HUES64 (cell line): ENCODE results near the gene ARHGAP6.

Experiments
- H3K27ac ChIP-seq: 2 replicates; pipeline ENCODE4 v1.7.0; 2013; ENCODE audit warnings: low read depth, low read length, inconsistent platforms
- H3K27me3 ChIP-seq: 2 replicates; pipeline ENCODE4 v1.6.1; 2013; ENCODE audit warnings: mild to moderate bottlenecking, low read length; ENCODE audit not compliant: insufficient read depth
- H3K36me3 ChIP-seq: 2 replicates; pipeline ENCODE4 v1.6.1; 2013; ENCODE audit warnings: mild to moderate bottlenecking, low read length; ENCODE audit not compliant: insufficient read depth
- H3K4me1 ChIP-seq: 2 replicates; pipeline ENCODE4 v1.6.1; 2013; ENCODE audit warnings: mild to moderate bottlenecking, low read length, moderate library complexity; ENCODE audit not compliant: insufficient read depth
- H3K4me3 ChIP-seq: 2 replicates; pipeline ENCODE4 v1.5.1; 2013; ENCODE audit warnings: mild to moderate bottlenecking, low read length, moderate library complexity
- H3K9ac ChIP-seq: 2 replicates; pipeline ENCODE4 v1.6.1; 2013; ENCODE audit warnings: mild to moderate bottlenecking, low read depth, low read length
- H3K9me3 ChIP-seq: 2 replicates; pipeline ENCODE4 v1.6.1; 2013; ENCODE audit warnings: low read depth, low read length; ENCODE audit not compliant: insufficient read depth
- whole genome bisulfite sequencing: fragments of 150-250, 120-280 bp; methylation state at CpG from one replicate; pipeline ENCODE4 v1.1.7; 2013; ENCODE audit warnings: missing lambda C conversion rate; 5-methylcytosine and 5-hydroxymethylcytosine counted together

The ARHGAP6 gene

DNA sequence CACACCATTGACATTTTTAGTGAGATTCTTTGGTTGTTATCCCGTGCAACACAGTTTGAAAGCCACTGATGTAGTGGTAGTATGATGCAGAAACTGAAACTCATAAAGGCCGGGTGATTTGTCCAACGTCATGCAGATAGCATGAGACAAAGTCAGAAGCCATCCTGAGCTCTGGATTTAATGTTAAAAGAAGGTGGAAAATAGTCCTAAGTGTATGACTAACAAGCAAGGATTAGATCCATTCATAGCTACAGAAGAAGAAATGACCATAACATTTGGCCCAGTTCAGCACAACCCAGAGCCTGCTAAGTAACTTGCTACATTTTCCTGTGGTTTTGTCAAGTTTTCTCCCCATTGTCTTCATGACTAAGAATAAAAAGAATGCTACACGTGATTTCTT is 230.2 kb downstream of the ARHGAP6 start:
- no peak overlapping the region for H3K9ac ChIP-seq
- no peaks in the 10 kb centered on the region for H3K27me3 ChIP-seq
- peaks cover 8% of the 10 kb centered on the region; the same call in 1 of the 2 replicates for H3K4me1 ChIP-seq
- no peak overlapping the region for H3K4me3 ChIP-seq
- H3K36me3 ChIP-seq: no peaks in the 10 kb centered on the region
- no peak overlapping the region for H3K27ac ChIP-seq
- H3K9me3 ChIP-seq: no peaks in the 10 kb centered on the region
- 91% methylated on average over 4 of the region's 4 CpGs for WGBS

DNA sequence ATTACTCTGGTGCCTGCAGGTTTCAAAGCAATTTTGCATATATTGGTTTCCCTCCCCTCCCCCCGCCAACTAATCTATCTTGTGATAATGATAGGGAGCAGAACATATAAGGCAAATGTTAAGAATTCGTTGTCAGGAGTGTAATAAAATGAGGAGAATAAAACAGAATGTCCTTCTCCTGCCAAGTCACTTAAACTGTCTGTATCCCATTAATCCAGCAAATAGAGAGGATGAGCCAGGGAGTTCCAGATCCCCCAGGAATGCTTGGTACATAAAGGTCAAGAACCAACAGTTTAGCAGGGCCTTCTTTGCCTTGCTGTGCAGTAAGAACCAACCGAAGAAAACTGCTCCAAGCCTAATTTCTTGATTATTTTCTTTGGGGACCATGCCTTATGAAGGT is 231.1 kb downstream of the ARHGAP6 start:
- Histone ChIP-seq H3K4me1 (peaks cover 8% of the 10 kb centered on the region; the same call in 1 of the 2 replicates), H3K27ac (no peak overlapping the region), H3K27me3 (peaks cover 3% of the 10 kb centered on the region; the same call in 1 of the 2 replicates), H3K9ac (no peak overlapping the region), H3K4me3 (no peak overlapping the region), H3K9me3 (no peaks in the 10 kb centered on the region), H3K36me3 (no peaks in the 10 kb centered on the region)
- 100% methylated on average over 1 of the region's 3 CpGs for WGBS

DNA sequence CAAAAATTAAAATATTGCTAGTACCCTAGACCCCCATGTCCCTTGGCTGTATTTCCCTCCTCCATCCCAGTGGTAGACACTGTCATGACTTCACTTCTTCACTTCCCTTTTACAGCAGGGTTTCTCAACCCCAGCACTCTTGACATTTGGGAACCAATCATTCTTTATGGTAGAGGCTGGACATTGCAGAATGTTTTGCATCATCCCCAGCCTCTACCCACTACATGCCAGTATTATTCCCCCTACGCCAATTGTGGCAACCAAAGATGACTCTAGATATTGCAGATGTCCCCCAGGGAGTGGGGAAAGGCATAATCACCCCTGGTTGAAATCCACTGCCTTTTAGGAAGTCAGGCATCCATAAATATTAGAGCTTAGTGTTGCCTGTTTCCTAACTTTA is 233.9 kb downstream of the ARHGAP6 start:
- no peak overlapping the region for H3K9ac ChIP-seq
- peaks cover 27% of the 10 kb centered on the region for H3K27me3 ChIP-seq
- no peaks in the 10 kb centered on the region for H3K9me3 ChIP-seq
- WGBS: no CpG with 5 or more reads among the region's 1 CpG
- no peak overlapping the region for H3K4me3 ChIP-seq
- H3K36me3 ChIP-seq: no peaks in the 10 kb centered on the region
- H3K27ac ChIP-seq: no peak overlapping the region
- H3K4me1 ChIP-seq: no peaks in the 10 kb centered on the region

DNA sequence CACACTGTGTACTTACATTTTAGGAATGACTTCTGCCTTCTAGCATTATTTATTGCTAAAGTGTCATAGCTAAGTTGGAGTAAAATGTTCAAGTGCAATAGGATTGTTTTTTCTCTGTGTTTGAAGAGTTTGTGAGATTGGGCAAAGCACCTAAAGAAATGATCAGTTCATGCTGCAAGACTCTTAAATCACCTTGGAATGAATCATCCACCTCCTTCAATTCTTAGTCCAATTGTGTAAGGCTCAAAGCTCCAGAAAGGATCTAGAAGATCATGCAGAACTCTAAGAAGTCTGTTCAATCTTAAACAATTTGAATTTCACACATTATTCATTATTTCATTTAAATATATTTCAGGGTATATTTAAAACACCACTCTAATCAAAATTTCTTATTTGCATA is 235.4 kb downstream of the ARHGAP6 start:
- Histone ChIP-seq H3K27me3 (peaks cover 38% of the 10 kb centered on the region), H3K27ac (no peak overlapping the region), H3K4me1 (no peaks in the 10 kb centered on the region), H3K9ac (no peak overlapping the region), H3K4me3 (no peak overlapping the region), H3K36me3 (no peaks in the 10 kb centered on the region), H3K9me3 (no peaks in the 10 kb centered on the region)

DNA sequence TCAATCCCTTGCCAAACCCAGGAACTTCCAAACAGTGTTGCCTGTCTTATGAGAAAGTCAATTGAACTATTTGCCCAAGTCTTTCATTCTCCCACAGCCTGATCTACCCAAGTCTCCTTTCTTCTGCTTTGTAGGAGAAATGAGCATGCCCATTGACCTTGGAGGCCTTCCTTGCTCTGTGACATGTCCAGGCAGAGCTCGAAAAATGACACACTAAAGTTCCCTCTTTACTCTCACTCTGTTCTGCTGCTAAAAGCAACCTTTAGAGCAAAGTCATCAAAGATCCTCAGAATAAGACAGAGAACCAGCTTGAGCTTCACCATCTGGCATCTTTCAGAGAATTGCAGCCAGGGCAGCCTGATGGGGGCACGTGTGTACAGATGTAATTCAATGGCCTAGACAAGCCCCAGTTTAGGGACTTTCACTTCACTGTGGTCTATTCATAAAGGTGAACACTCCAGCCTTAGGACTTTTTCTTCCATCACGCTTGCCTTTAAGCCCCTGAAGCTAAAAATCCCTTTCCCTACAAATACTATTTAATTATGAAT is 236.1 kb downstream of the ARHGAP6 start:
- H3K27me3 ChIP-seq: peaks cover 38% of the 10 kb centered on the region
- H3K4me3 ChIP-seq: no peak overlapping the region
- no peaks in the 10 kb centered on the region for H3K9me3 ChIP-seq
- 86% methylated on average over 2 of the region's 3 CpGs for WGBS
- no peak overlapping the region for H3K27ac ChIP-seq
- H3K9ac ChIP-seq: no peak overlapping the region
- no peaks in the 10 kb centered on the region for H3K4me1 ChIP-seq
- H3K36me3 ChIP-seq: no peaks in the 10 kb centered on the region

DNA sequence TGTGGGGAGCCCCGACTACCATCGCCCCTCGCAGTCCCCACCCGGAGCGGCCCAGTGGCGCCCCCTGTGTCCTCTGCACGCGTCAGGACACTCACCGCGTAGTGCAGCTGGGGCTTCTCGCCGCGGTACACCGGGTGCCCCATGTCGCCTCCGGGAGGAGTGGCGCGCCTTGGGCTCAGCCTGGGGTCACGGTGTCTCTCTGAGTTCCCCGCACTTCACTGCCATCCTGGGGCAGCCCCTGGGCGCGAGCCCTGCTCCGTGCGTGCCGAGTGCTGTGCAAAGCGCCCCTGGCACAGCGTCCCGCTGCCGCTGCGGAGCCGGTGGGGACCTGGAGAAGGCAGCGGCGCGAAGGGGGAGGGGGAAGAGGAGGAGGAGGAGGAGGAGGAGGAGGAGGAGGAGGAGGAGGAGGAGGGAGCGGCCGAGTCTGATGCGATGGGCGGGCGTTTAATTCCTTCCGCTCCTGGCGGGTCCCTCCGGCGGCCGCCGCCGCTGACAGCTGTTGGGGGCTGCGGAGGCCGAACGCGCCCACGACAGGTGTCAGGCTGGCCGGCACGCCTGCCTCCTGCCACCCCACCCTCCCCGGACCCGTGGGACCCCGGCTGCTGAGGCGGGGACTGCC is 238.2 kb downstream of the ARHGAP6 start:
- 1% methylated on average over 44 of the region's 57 CpGs for WGBS
- Histone ChIP-seq H3K27ac (no peak overlapping the region), H3K9me3 (no peaks in the 10 kb centered on the region), H3K4me3 (peak overlapping the region; percentile 61), H3K4me1 (no peaks in the 10 kb centered on the region), H3K27me3 (peaks cover 38% of the 10 kb centered on the region), H3K36me3 (no peaks in the 10 kb centered on the region), H3K9ac (no peak overlapping the region)

DNA sequence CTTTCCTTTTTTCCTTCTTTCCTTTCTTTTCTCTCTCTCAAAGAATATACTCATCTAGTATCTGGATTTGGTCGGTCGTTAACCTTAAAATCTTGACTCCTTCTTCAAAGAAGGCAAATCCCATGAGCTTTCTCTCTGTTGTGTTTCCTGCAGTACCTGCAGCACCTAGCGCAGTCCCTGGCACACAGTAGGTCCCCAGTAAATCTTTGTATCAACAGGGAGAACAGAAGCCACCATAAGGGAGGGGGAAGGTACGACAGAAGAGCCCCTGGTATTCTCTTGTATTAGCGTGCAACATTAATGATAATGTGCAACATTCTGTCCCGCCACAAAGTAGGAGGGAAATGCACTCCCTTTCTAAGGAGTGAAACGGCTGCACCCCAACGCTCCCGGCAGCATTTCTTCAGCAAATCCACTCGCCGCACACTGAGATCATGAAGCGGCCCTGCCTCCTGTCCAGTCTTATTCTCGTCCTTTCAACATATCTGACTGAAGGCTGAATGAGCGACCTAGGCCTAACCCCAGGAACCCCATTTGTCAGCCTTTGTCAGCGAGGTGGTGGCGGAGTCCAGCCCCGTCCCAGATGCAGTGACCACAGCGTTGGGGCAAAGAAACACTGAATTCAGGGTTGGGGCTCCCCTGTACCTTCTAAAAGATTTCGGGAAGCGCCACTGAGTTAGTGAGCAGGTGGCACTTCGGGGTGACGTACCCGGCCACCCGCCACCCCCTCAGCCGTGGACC is 238.8 kb downstream of the ARHGAP6 start:
- Histone ChIP-seq H3K27ac (no peak overlapping the region), H3K4me1 (no peaks in the 10 kb centered on the region), H3K9me3 (no peaks in the 10 kb centered on the region), H3K4me3 (peak overlapping the region; percentile 61), H3K36me3 (no peaks in the 10 kb centered on the region), H3K27me3 (peaks cover 38% of the 10 kb centered on the region), H3K9ac (no peak overlapping the region)
- 46% methylated on average over 25 of the region's 25 CpGs for WGBS

DNA sequence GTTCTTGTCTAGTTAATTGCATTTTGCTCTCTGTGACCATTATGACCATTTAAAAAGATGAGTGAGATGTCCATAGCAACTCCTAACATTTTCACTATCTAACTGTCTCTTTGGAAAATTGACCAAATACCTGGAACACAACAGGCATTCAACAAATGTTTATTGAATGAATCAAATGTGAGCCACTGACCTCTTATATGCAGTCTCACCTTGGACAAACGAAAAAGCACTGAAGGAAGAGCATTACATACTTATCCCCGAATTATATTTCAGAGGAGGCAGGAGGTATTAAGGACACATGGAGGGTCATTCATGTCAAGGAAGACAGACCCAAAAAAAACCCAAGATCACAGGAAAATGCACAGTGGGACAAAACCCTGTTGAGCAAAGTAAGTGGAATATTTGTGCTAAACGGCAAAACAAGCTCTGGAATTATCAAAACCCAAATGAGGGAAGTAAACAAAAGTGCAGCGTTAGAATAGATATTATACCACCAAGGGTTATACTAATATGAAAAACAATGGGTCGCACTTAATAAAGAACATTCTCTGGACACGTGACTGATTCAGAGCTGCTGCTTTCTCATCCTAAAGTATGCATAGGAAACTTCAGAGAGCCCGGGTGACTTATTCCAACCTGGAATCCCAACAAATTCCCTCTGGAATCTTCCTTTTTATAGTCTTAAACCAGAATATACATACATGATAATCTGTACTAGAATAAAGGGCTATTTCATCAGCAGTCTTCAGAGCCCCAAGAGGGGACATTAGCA is 240.6 kb downstream of the ARHGAP6 start:
- H3K27ac ChIP-seq: no peak overlapping the region
- no peaks in the 10 kb centered on the region for H3K4me1 ChIP-seq
- H3K4me3 ChIP-seq: no peak overlapping the region
- H3K9me3 ChIP-seq: no peaks in the 10 kb centered on the region
- peaks cover 38% of the 10 kb centered on the region for H3K27me3 ChIP-seq
- H3K9ac ChIP-seq: no peak overlapping the region
- 88% methylated on average over 6 of the region's 7 CpGs for WGBS
- no peaks in the 10 kb centered on the region for H3K36me3 ChIP-seq

DNA sequence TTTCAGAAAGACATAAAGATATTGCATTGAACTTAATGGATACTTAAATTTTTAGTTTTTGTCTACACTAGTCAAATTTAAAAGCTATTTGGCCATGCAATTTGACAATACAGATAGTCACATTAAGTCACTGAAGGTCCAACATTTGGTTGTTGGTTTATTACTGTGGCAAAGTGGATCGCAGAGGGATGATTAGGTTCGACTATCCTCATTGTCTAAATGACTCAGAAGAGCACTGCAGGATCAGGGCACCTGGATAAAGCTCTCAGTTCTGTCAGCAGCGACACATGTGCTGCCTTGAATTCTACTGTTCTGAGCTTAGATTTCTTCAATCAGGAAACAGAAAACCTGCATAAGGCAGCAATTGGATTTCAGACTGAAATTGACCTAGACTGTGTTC is 241.8 kb downstream of the ARHGAP6 start:
- Histone ChIP-seq H3K4me3 (no peak overlapping the region), H3K4me1 (no peaks in the 10 kb centered on the region), H3K9me3 (no peaks in the 10 kb centered on the region), H3K9ac (no peak overlapping the region), H3K27ac (no peak overlapping the region), H3K27me3 (peaks cover 31% of the 10 kb centered on the region), H3K36me3 (no peaks in the 10 kb centered on the region)
- 91% methylated on average over 3 of the region's 3 CpGs for WGBS

DNA sequence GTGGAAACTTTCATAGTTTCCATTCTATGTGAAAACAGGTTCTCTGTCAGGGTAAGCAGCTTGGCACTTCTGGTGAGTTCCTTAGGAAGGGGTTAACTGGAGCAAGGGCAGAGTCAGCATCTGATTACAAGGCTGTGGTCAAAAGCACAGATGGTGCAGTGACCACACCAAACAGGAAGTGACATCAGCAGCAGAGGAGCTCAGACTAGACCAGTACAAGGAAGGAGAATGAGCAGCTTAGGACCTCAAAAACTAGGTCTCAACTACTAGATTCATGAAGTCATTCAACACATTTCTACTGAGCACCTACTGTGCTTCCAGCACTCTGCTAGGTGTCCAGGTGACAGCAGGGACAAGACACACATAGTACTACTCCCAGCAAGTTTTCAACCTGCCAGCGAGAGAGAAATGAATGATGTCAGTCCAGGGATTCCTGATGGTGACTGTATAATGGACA is 242.3 kb downstream of the ARHGAP6 start:
- no peaks in the 10 kb centered on the region for H3K9me3 ChIP-seq
- H3K27ac ChIP-seq: no peak overlapping the region
- no peak overlapping the region for H3K4me3 ChIP-seq
- H3K9ac ChIP-seq: no peak overlapping the region
- no peaks in the 10 kb centered on the region for H3K36me3 ChIP-seq
- no peaks in the 10 kb centered on the region for H3K4me1 ChIP-seq
- H3K27me3 ChIP-seq: peaks cover 26% of the 10 kb centered on the region
- WGBS: 100% methylated on average over 1 of the region's 1 CpG

DNA sequence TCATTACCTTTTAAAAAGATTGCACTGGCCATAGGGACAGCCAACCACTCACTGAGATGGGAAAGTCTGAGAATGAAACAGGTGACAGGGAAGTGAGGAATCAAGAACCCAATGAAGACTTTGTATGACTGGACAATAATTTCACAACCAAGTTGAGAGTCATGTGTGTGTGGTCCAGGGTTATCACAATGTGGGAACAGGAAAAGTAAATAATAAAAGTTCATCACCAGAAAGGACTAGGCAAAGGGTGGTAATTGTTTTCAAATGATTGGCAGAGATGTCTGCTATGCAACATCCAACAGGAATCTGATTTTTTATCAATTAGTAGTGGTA is 243.2 kb downstream of the ARHGAP6 start:
- peaks cover 18% of the 10 kb centered on the region for H3K27me3 ChIP-seq
- no peak overlapping the region for H3K9ac ChIP-seq
- no peak overlapping the region for H3K4me3 ChIP-seq
- no peaks in the 10 kb centered on the region for H3K4me1 ChIP-seq
- no peaks in the 10 kb centered on the region for H3K9me3 ChIP-seq
- H3K36me3 ChIP-seq: no peaks in the 10 kb centered on the region
- no peak overlapping the region for H3K27ac ChIP-seq
